Neural progenitor cell (in vitro differentiated cells): ENCODE measurements around the gene KRT72. TPM values are rescaled to one million over a fixed set of nuclear protein-coding genes. Genes with fewer than 3 reads are reported as not detected.

Experiments used
- DNase-seq: peaks from one replicate; pipeline ENCODE4 v3.0.0-alpha.2; 2016; ENCODE audit warnings: low spot score
- H2AFZ ChIP-seq: fragments of 200-600 bp; sonication (generic); replicated peaks from 2 replicates; pipeline ENCODE4 v1.6.1; 2016; ENCODE audit warnings: antibody characterized with exemption
- H3F3A ChIP-seq: fragments of 200-600 bp; sonication (generic); 2 replicates; pipeline ENCODE4 v1.6.1; 2016; ENCODE audit warnings: antibody characterized with exemption, low read depth
- H3K27ac ChIP-seq: fragments of 200-600 bp; sonication (generic); 2 replicates; pipeline ENCODE4 v1.5.1; 2016; ENCODE audit warnings: mild to moderate bottlenecking
- H3K27me3 ChIP-seq: fragments of 200-600 bp; sonication (generic); 2 replicates; pipeline ENCODE4 v1.6.1; 2016; ENCODE audit warnings: mild to moderate bottlenecking, moderate library complexity
- H3K36me3 ChIP-seq: fragments of 200-600 bp; sonication (generic); 2 replicates; pipeline ENCODE4 v1.5.1; 2016
- H3K4me1 ChIP-seq: fragments of 200-600 bp; sonication (generic); 2 replicates; pipeline ENCODE4 v1.6.1; 2016; ENCODE audit warnings: mixed run types
- H3K4me2 ChIP-seq: fragments of 200-600 bp; sonication (generic); 2 replicates; pipeline ENCODE4 v1.6.1; 2016
- H3K4me3 ChIP-seq: fragments of 200-600 bp; sonication (generic); 2 replicates; pipeline ENCODE4 v1.5.1; 2016
- H3K79me2 ChIP-seq: fragments of 200-600 bp; sonication (generic); 2 replicates; pipeline ENCODE4 v1.6.1; 2016; ENCODE audit warnings: low read depth
- H3K9ac ChIP-seq: fragments of 200-600 bp; sonication (generic); 2 replicates; pipeline ENCODE4 v1.6.1; 2016
- H3K9me3 ChIP-seq: fragments of 200-600 bp; sonication (generic); 2 replicates; pipeline ENCODE4 v1.5.1; 2016; ENCODE audit warnings: low read depth
- H4K20me1 ChIP-seq: fragments of 200-600 bp; sonication (generic); 2 replicates; pipeline ENCODE4 v1.6.1; 2016; ENCODE audit warnings: low read depth
- H3K27ac Mint-ChIP-seq: 3 replicates; pipeline ENCODE4 v1.8.0; 2021; ENCODE audit warnings: mixed read lengths
- H3K27me3 Mint-ChIP-seq: 2 replicates; pipeline ENCODE4 v1.8.0; 2022; ENCODE audit warnings: low read depth, mild to moderate bottlenecking, inconsistent platforms, moderate library complexity, mixed read lengths; ENCODE audit not compliant: insufficient read depth
- H3K36me3 Mint-ChIP-seq: 3 replicates; pipeline ENCODE4 v1.8.0; 2021; ENCODE audit warnings: mixed read lengths
- H3K4me1 Mint-ChIP-seq: 3 replicates; pipeline ENCODE4 v1.8.0; 2021; ENCODE audit warnings: mixed read lengths
- H3K4me3 Mint-ChIP-seq: 3 replicates; pipeline ENCODE4 v1.8.0; 2021; ENCODE audit warnings: mild to moderate bottlenecking, moderate library complexity, mixed read lengths
- H3K9me3 Mint-ChIP-seq: 3 replicates; pipeline ENCODE4 v1.8.0; 2020; ENCODE audit warnings: mixed read lengths
- CTCF ChIP-seq: fragments of 200-600 bp; sonication (generic); IDR thresholded peaks from 2 replicates; pipeline ENCODE4 v1.5.1; 2017; ENCODE audit warnings: antibody characterized with exemption, mild to moderate bottlenecking
- EZH2 ChIP-seq: fragments of 200-600 bp; sonication (generic); IDR thresholded peaks from 2 replicates; pipeline ENCODE4 v1.6.1; 2017; ENCODE audit warnings: antibody characterized with exemption, mild to moderate bottlenecking, moderate library complexity
- EZH2phosphoT487 ChIP-seq: fragments of 200-600 bp; sonication (generic); IDR thresholded peaks from 2 replicates; pipeline ENCODE4 v1.6.1; 2017; ENCODE audit warnings: antibody characterized with exemption
- total RNA-seq: library from RNA; depleted of rRNA; stranded (reverse); fragments of >200 nt; gene quantifications from 2 replicates; pipeline ENCODE4 v1.2.3, GENCODE V29; 2015; ENCODE audit warnings: low replicate concordance

Gene KRT72
- total RNA-seq, 1 donor from 2014 or later, result not detected

GRCh38 chr12:52579468-52580465 is 21.5 kb downstream of the KRT72 start:
- H3F3A ChIP-seq, result no peaks in the 10 kb centered on the region
- Mint-ChIP-seq H3K27me3 (peaks cover 13% of the 10 kb centered on the region), H3K36me3 (no peaks in the 10 kb centered on the region), H3K4me1 (peaks cover 2% of the 10 kb centered on the region), H3K9me3 (no peaks in the 10 kb centered on the region), H3K27ac (no peak overlapping the region), H3K4me3 (no peak overlapping the region)
- no peak overlapping the region for H3K9ac ChIP-seq
- H3K27ac ChIP-seq, result no peak overlapping the region
- H3K4me2 ChIP-seq, result no peak overlapping the region
- H3K27me3 ChIP-seq, result no peaks in the 10 kb centered on the region
- TF ChIP-seq EZH2 (no peak), EZH2phosphoT487 (no peak), CTCF (no peak)
- H3K4me1 ChIP-seq, result peaks cover 4% of the 10 kb centered on the region
- no peak overlapping the region for H3K4me3 ChIP-seq
- no peak for DNase-seq
- H3K36me3 ChIP-seq, result no peaks in the 10 kb centered on the region
- no peaks in the 10 kb centered on the region for H4K20me1 ChIP-seq
- no peaks in the 10 kb centered on the region for H3K9me3 ChIP-seq
- H3K79me2 ChIP-seq, result no peaks in the 10 kb centered on the region
- no peak overlapping the region for H2AFZ ChIP-seq

GRCh38 chr12:52578469-52578868 is 22.8 kb downstream of the KRT72 start:
- H3K79me2 ChIP-seq, result no peaks in the 10 kb centered on the region
- no peak for DNase-seq
- H4K20me1 ChIP-seq, result no peaks in the 10 kb centered on the region
- no peaks in the 10 kb centered on the region for H3K27me3 ChIP-seq
- Mint-ChIP-seq H3K36me3 (no peaks in the 10 kb centered on the region), H3K4me3 (no peak overlapping the region), H3K27ac (no peak overlapping the region), H3K9me3 (no peaks in the 10 kb centered on the region), H3K27me3 (peaks cover 13% of the 10 kb centered on the region), H3K4me1 (peaks cover 2% of the 10 kb centered on the region)
- TF ChIP-seq EZH2phosphoT487 (no peak), CTCF (no peak), EZH2 (no peak)
- H3F3A ChIP-seq, result no peaks in the 10 kb centered on the region
- no peaks in the 10 kb centered on the region for H3K9me3 ChIP-seq
- no peak overlapping the region for H3K9ac ChIP-seq
- H3K36me3 ChIP-seq, result no peaks in the 10 kb centered on the region
- no peak overlapping the region for H3K4me3 ChIP-seq
- peaks cover 4% of the 10 kb centered on the region for H3K4me1 ChIP-seq
- H3K4me2 ChIP-seq, result no peak overlapping the region
- no peak overlapping the region for H3K27ac ChIP-seq
- H2AFZ ChIP-seq, result no peak overlapping the region

- no peak overlapping the region for H3K27ac Mint-ChIP-seq
Observed at GRCh38 chr12:52577316-52577715, 23.9 kb downstream of the KRT72 start.

More at GRCh38 chr12:52577316-52577715, 23.9 kb downstream of the KRT72 start:
- no peaks in the 10 kb centered on the region for H4K20me1 ChIP-seq
- H3K27me3 ChIP-seq, result no peaks in the 10 kb centered on the region
- H3K9ac ChIP-seq, result no peak overlapping the region
- no peak overlapping the region for H3K4me3 Mint-ChIP-seq
- no peaks in the 10 kb centered on the region for H3F3A ChIP-seq
- TF ChIP-seq CTCF (no peak), EZH2phosphoT487 (no peak), EZH2 (no peak)
- no peak overlapping the region for H3K27ac ChIP-seq
- no peak overlapping the region for H2AFZ ChIP-seq
- no peak overlapping the region for H3K4me3 ChIP-seq
- no peaks in the 10 kb centered on the region for H3K36me3 ChIP-seq
- H3K9me3 Mint-ChIP-seq, result no peaks in the 10 kb centered on the region
- H3K4me1 ChIP-seq, result no peaks in the 10 kb centered on the region
- no peak overlapping the region for H3K4me2 ChIP-seq
- H3K4me1 Mint-ChIP-seq, result no peaks in the 10 kb centered on the region
- peaks cover 10% of the 10 kb centered on the region for H3K27me3 Mint-ChIP-seq
- no peaks in the 10 kb centered on the region for H3K79me2 ChIP-seq
- no peak for DNase-seq
- H3K36me3 Mint-ChIP-seq, result no peaks in the 10 kb centered on the region
- no peaks in the 10 kb centered on the region for H3K9me3 ChIP-seq
